ENCODE measurements around the gene PSAT1.
"Not testable (repeated sequence)": the region's sequence is repeated elsewhere in the genome, so short reads cannot be mapped to it uniquely, and the experiment has no call there.

The PSAT1 gene

DNA sequence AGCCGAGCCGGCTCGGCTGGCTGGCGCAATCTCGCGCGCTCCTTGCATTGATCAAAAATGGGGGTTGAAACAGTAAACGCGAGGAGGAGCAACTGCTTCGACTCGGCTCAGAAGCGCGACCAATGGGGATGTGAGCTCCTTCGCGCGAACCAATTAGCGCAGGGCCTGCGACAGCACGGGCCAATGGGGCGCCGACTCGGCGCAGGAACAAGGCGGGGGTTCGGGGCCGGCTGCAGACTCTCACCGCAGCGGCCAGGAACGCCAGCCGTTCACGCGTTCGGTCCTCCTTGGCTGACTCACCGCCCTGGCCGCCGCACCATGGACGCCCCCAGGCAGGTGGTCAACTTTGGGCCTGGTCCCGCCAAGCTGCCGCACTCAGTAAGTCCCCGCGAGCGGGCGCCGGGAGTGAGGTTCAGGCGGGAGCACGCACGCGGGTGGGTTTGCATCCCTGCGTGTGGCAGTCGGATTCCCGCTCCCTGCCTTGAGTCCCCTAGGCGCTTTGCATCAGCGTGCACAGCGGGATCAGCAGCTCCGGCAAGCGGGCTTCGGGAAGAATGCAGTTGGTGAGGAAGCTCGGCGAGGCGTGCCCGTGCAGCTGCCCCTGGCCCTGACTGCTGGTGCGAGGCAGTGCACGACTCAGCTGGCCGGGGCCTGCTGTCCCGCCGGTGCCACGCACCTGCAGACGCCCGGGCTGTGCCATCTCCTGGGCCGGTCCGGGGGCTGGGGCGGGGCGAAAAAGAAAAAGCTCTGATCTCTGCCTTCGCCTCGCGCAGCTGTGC is at the start of gene PSAT1:
Gene PSAT1 (plus strand): TSS at position 233 of the 779 bp plus-strand sequence. CDS start 86 bp downstream, at position 319.
- DNase-seq: peak; percentile 92

DNA sequence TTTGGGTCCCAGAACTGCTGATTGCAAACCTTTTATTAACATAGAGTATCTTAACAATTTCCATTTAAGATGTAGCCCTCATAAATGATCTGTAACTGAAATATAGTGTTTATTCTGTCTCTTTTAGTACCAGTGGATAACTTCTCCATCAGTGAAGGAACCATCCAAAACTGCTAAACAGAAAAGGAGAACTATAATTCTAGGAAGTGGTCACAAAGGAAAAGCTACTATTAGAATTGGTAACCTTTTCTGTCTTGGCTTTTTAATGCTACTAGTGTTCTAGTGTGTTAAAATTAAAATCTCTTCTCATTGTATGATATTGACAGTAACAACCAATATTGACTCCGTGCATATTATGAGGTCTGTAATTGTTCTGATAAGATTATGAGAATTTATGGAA is 48.3 kb upstream of the PSAT1 start:
- DNase-seq: no peak

DNA sequence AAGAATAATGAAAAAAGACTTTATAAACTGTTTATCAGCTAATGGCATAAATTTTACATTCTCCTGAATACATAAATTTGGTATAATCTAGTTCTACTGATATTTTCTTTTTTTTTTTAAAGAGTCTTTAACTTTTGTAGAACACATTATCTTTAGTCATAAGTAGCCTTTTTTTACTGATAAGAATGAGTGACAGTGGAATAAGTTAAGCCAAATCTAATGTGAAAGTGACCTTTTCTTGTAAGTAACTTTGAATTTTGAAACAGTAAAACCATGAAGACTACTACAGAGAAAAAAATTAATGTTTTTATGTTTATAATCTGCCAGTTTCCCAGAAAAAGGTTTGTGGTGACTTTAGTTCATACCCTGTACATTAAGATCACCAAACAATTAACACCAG is 47.4 kb upstream of the PSAT1 start:
- DNase-seq: no peak

DNA sequence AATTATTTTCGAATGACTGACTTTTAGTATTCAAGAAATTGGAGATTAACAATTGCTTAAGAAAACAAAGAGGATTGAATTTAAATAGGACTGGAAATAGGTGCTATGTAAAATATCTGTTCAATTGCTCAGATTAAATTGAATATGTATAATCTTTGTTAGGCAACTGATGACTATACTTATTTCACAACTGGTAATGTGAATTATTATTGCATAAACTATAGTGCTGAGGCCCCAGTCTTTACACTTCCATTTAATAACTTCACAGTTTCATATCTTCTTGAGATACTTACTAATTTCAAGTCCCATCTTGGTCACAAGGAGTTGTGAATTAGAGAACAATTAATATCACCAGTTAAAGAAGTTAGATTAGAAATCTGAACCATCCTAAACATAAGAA is 44.3 kb upstream of the PSAT1 start:
- no peak for DNase-seq

DNA sequence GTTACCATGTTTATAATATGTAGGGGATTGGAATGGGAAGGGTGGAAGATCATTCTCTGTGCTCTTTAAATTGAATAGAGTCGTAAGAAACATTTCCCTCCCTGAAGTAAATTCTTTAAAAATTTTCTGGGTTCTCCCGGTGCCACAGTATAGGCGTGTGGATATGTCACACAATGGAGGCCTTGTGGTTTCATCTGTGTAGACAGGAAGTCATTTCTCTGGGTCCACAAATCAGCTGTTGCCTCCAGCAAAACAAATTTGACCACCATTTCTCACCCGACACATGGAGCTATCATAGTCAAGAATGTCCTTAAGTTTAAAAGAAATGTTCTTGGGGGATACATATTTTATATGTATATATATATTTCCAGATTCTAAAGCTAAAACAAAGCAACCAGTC is 43.6 kb upstream of the PSAT1 start:
- no peak for DNase-seq

DNA sequence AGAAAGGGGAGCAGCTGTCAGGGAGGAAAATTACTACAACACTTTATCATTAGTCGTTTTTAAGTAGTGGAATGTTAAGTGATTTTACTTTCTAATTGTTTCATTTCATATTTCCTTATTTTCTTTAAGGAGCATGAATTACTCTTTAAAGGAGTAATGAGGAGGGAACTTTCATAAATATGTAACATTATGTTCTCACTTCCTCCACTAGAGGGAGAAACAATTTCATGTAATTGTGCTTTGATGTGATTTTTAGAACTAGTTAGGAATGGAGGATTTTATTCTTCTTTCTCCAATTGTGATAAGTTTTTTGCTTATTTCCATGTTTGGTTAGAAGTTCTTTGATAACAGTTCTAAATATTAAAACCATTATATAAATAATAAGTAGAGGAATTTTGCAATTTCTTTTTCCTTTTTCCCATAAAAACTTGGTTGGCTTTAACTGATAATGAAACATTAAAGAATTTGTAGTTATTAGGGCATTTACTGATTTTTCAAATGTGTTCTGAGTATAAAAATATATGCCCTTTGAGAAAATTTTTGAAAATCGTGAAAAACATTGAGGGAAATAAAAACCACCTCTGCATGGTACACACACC is 35.4 kb upstream of the PSAT1 start:
- no peak for DNase-seq

DNA sequence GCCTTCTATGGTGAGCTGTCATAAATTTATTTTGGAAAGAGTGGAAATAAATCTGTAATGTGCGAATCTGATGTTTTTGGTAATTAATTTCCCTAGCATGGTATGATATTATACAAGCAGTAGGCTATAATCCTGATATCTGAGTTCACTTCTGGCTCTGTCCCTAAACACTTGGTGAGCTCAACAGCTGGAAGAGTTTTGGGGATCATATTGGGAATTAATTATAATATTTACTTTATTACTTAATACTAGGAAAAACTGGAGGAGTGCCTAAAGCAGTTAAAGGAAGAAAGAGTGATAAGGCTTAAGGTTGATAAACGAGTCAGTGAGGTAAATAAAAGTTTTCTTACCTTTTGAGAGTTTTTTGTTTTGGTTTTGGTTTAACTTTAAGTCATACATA is 34.3 kb upstream of the PSAT1 start:
- no peak for DNase-seq

DNA sequence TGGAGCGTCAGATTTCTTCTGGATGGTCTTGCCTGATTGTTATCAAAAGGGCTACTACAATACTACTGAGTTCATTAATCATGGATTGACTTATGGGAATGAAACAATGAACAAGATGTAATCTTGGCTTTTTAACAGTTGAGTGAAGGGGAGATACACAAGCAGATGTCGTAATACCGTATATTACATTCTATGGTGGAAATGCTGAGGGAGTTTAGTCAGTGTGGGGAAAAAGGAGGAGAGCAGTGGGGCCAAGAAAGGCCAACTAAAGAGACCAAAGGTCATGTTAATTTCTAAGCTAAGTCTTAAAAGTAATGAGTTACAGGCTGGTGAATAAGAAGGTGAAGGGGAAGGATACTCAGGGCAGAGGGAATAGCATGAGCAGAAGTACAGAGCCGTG is 29.0 kb upstream of the PSAT1 start:
- no peak for DNase-seq

DNA sequence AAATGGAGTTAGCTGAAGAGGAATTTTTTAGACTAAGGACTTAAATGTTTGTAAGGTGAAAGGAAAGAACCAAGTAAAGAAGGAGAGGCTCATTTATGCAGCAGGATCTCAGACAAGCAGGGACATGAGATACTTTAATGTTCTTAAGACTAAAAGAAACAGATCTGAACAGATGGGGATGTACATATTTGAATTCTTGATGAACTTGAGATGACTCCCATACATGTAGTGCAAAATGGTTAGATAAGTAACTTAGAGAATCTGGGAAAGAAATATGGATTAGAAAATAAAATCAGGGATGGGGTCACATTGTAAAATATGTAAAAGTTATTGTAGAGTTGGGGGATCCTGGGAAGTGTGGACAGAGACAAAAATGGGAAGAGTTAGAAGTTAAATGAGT is 27.1 kb upstream of the PSAT1 start:
- no peak for DNase-seq

DNA sequence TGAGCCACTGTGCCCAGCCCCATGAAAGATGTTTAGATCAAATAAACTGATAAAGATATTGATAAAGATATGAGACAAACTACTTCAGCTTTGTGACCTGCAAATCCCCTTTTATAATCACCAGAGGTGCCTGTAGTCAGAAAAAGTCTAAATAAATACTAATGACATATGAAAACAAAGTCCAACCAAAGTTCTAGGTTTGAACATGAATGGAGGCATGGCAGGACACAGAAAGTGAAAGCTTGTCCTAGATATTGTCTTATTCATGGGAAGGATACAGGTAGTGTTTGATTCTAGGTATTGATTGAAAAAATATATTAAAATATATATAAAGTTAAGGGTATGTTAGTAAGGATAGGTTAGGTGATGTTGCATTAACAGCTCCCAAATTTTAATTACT is 24.6 kb upstream of the PSAT1 start:
- no peak for DNase-seq

DNA sequence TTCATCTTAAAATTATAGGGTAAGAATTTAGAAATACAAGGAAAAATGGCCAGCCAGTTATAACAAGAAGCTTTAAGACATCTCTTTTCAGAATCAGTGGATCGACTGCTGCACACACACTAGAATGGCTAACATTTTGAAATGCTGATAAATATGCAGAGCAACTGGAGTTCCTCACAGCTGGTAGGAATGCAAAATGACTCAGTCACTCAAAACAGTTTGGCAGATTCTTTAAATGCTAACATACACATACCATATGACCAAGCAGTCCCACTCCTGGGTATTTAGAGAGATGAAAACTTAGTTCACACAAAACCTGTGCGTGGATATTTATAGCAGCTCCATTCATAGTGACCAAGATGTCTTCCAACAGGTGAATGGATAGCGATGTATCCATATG is 23.2 kb upstream of the PSAT1 start:
- DNase-seq: no peak

DNA sequence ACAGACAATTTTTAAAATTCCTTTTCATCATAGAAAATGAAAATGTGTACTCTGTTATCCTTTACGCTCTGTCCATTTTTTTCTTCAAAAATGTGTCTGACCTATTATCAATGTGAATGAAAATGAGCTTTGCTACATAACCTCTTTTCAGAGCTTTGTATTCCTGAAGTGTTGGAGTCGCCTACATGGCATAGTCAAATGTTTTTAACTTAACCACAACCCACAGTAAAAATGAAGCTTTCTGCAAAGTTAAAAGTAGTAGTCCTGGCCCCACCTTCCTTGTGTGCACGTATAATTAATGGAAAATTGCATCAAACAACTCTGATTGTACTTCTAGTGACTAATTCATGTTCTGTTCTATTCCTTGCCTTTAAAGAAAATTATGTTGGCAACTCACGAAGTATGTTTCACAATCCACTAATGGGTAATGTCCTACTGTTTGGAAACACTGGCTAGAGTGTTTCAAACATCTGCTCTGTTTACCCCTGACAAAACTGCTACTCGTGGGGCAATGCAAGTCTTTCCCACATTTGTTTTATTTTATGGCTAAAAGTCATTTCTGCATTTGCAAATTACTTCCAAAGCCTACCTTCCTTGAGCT is 18.6 kb upstream of the PSAT1 start:
- DNase-seq: no peak

DNA sequence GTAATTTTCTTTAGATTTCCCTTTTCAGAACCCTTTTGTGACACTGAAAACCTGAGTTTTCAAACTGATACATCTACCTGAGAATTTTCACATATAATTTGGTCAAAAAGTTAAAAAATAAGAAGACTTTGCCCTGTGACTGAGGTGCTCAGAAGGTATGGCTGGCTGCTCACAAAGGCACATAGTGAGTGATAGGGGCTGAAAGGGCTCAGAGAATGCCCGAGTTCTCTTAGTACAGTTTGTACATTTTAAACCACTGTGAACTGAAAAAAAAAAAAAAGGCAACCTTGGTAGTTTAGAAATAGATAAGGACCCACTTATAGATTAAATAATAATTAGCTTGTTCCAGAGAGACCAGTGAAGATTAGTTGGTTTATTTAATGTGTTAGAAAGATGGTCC is 18.1 kb upstream of the PSAT1 start:
- no peak for DNase-seq

DNA sequence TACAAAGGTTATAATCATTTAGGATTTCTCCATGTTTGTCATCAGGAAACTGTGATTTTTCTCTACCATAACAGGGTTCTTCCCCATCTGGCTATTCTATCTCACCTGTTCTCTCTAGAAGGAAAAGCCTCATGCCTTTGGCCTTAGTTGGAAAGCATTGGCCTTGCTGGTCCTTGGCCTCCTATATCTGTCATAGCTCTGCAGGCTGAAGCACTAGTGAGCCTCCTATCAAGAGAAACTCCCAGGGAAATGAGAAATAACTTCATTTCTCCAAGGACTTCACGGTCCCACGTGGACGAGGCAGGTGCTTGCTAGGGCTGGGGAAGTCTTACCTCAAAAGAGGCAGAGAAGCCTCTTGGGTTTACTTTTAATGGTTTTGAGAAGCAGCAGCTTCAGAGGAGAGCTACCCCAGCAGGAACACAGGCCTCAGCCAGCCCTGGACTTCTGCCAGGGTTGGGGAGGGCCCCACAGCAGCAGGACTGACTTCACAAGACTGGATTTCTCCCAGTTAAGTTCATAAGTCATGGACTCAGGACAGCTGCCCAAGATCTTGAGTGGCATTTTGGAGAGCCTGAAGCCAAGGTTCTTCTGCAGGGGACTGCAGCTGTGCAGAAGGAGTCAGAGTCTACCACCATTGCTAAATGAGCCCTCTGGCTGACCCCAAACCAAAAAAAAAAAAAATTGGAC is 15.8 kb upstream of the PSAT1 start:
- DNase-seq: no peak

DNA sequence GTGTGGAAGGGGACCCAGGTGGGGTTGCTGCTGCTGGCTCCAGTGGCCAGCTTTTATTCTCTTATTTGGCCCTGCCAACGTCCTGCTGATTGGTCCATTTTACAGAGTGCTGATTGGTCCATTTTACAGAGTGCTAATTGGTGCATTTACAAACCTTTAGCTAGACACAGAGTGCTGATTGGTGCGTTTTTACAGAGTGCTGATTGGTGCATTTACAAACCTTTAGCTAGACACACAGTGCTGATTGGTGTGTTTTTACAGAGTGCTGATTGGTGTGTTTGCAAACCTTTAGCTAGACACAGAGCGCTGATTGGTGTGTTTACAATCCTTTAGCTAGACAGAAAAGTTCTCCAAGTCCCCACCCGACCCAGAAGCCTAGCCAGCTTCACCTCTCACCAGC is 12.7 kb upstream of the PSAT1 start:
- DNase-seq: not testable (repeated sequence)

DNA sequence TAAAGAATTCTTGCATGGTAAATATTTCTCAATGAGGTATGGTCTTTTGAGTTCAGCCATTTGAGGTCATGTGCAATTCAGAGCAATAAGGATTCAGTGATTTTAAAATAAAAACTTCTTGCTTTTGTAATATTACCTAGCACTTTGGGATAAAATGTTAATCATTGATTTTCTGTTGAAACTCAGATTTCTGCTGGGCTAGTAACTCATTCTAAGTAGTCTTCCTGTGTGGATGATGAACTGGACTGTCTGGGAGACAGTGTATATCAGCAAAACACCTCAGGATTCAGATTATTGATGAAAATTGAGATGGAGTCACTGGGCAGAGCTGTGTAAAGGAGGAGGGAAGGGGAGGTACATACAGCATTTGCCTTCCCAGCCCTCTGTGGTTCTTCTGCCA is 10.8 kb upstream of the PSAT1 start:
- no peak for DNase-seq

DNA sequence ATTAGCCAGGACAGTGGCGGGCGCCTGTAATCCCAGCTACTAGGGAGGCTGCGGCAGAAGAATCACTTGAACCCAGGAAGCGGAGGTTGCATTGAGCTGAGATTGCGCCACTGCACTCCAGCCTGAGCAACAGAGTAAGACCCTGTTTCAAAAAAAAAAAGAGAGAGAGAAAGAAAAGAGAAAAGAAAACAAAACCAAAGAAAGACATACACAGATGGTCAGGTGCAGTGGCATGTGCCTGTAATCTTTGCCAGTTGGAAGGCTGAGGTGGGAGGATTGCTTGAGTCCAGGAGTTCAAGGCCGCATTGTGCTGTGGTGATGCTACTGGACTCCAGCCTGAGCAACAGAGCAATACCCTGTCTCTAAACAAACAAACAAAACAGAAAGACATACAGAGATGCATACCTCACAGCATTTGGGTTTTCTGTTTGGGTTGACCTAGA is 10.0 kb upstream of the PSAT1 start:
- no peak for DNase-seq

DNA sequence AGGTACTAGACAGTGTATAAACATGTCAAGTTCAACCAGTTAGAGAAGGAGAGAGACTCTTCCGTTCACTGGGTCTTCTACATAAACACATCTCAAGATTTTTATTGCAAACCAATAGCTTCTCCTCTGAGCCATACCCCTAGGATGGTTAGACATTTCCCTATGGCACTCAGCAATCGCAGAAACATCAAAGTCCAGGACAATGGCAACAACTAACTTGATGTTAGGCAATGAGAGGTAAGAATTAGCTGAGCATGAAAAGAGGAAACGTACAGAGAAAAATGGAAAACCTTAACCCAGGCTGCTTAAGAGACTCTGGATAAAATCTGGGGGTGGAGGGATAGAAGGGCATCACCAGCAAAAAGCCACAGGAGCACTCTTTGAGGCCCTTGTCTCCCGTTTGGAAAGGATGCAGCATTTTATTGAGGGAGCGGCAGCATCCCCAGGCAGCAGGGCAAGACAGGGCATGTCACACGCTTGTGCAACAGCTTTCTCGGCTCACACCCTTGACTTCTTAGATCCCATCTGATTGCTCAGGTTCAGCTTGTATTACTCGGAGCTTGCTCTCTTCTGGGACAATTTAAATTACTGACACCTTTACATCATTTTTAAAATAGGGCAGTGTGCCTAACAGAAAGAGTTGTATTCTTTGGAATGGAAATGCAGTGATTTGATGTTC is 8.6 kb upstream of the PSAT1 start:
- DNase-seq: no peak

DNA sequence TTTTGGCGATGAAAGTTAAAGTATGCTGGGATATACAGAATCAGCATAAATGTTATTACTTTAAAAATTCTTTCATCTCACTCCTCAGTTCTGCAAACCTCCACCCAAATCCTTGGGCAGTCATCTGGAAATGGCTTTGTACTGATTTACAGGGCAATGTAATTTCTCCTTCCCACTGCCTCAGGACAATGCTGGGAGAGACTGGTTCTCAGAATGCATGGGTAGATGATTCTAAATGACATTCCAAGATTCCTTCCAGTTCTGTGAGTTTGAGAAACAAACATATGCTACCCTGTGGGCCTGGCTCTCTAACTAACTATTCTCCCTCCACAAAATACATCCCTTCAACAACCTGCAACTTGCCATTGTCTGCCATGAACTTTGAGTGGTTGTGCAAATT is 7.5 kb upstream of the PSAT1 start:
- no peak for DNase-seq

DNA sequence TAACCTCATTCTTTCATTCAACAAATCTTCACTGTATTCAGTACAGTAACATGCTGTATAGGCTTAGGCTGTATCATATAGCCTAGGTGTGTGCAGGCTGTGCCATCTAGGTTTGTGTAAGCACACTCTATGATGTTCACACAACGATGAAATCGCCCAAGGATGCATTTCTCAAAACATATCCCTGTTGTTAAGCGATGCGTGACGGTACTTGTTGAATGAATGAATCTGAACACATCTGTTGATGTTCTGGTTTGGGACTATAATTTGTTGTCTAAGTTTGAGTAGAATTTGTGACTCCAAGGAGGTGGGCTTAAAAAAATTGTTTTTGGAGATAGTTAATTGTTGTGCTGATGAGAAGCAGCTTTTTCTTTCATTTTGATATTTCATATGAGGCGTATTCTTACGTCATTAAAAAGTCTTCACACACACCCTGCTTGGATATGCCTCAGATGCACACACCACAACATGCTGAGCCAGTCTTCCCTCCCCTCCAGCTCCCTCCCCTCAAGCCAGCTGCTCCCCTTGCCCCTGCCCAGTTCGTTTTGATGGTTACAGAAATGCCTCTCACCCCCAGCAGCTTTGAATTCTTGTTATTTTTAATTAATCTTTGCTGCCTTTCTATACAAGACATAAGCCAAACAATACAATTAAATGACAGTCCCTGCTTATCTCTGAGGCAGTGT is 5.5 kb upstream of the PSAT1 start:
- DNase-seq: no peak

DNA sequence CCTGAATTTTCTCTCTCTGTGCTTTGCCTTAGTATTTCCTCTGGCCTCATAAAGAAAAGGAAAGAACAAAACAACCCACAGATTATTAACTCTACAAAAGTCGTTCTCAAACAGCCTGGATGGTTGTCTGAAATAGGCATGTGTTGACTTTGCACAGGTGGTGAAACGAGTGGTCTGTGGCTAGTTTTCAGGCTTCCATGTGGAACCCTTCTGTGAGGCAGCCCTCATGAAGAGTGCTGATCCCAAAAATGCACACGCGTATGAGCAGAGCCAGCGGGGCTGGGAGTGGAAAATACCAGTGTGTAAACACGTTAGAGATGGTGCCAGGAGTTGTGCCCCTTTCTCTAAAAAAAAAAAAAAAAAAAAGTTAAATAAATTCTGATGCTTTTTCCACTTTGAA is 4.9 kb upstream of the PSAT1 start:
- no peak for DNase-seq

DNA sequence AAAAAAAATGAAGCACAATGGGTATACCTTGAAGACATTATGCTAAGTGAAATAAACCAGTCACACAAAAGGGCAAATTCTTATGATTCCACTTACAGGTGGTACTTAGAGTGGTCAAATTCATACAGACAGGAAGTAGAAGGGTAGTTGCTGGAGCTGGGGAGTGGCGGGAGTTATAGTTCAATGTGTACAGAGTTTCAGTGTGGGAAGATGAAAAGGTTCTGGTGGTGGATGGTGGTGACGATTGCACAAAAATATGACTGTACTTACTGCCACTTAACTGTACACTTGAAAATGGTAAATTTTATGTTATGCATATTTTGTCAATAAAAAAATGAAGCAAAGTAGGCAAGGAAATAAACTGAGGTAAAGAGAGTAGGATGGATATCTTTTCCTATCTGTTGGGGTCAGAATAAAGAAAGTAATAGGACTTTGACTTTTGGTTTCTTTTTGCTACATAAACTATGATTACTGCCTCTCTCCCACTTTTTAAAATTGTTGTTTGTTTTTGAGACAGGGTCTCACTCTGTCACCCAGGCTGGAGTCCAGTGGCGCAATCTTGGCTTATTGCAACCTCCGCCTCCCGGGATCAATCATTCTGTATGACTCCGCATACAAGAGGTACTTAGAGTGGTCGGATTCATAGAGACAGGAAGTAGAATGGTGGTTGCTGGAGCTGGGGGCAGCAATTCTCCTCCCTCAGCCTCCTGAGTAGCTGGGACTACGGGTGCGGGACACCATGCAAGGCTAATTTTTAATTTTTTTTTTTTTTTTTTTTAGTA is 4.0 kb upstream of the PSAT1 start:
- peak; percentile 20 for DNase-seq

All from stimulated activated CD4-positive, alpha-beta T cell treated with anti-CD3 and anti-CD28 coated beads, Interleukin-4, amount 100 ng/mL, for 24 hours (primary cell).